ENCODE data around the gene KCNJ2. TPM values are rescaled to one million over a fixed set of nuclear protein-coding genes. Genes with fewer than 3 reads are reported as not detected.

KCNJ2 gene
- total RNA-seq = 1 to 10 TPM; 2.4 to 8.8 (median 6.6) TPM

DNA sequence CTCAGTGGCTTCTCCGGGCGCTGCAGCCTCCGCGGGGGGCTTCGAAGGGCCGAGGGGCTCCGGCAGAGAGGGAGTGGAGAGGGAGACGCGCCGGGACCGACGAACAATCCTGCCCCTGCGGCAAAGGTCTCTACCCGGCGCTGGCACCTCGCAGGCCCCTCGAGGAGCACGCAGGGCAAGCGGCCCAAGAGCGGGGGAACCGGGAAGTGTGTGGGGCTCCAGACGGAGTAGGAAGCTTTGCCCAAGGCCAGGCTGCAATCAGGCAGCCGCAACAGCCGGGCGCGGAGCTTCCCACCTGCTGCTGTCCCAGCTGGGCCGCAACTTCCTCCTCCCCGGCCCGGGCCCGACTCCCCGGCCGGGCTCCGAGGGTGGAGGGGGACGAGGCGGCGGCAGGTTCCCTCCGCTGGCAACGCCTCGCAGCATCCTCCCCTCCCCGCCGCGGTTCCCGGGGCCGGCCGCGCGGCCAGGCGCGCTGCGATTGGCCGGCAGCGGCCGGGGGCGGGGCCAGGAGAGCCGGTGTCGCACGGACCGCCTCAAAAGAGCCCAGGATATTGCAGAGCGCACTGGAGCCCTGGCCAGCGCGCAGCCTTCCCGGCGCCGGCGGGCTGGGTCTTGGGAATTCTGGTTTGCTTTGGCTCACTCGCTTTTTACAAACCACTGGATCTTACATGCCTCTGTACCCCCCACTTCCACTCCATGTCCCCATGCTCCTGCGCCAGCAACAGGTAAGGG is at the start of gene KCNJ2:
KCNJ2 (plus strand) TSS at position 556 of the 732 bp plus-strand sequence. CDS start 5,508 bp downstream, outside the sequence.
- intact Hi-C loops (cut with DNase I; ENCODE audit: low total_unique reads) = no loop called here

DNA sequence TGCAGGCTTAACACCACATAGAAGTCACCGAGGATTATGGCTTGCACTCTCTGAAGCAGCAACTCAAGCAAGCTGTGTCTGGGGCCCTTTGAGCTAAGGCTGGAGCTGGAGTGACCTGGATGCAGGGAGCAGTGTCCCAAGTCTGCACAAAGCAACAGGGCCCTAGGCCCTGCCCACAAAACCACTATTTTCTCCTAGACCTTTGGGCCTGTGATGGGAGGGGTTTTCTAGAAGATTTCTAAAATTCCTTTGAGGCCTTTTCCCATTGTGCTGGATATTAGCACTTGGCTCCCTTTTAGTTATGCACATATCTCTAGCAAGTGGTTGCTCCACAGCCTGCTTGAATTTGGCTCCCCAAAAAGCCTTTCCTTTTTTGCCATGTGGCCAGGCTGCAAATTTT is 49.8 kb upstream of the KCNJ2 start:
- H3K9me3 ChIP-seq = peaks cover 0 to 7% of the 10 kb centered on the region in 2 donors
- intact Hi-C loops (cut with DNase I; ENCODE audit: low total_unique reads) = no loop called here
- no peaks in the 10 kb centered on the region for H3K36me3 ChIP-seq
- TF ChIP-seq POLR2A (IDR thresholded peaks at IDR 0.05) (no peak), POLR2AphosphoS5 (IDR thresholded peaks at IDR 0.05) (no peak)
- TF ChIP-seq, protein P1, sequence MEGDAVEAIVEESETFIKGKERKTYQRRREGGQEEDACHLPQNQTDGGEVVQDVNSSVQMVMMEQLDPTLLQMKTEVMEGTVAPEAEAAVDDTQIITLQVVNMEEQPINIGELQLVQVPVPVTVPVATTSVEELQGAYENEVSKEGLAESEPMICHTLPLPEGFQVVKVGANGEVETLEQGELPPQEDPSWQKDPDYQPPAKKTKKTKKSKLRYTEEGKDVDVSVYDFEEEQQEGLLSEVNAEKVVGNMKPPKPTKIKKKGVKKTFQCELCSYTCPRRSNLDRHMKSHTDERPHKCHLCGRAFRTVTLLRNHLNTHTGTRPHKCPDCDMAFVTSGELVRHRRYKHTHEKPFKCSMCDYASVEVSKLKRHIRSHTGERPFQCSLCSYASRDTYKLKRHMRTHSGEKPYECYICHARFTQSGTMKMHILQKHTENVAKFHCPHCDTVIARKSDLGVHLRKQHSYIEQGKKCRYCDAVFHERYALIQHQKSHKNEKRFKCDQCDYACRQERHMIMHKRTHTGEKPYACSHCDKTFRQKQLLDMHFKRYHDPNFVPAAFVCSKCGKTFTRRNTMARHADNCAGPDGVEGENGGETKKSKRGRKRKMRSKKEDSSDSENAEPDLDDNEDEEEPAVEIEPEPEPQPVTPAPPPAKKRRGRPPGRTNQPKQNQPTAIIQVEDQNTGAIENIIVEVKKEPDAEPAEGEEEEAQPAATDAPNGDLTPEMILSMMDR (IDR thresholded peaks at IDR 0.05) = no peak
- H3K4me3 ChIP-seq = no peak overlapping the region
- DNase-seq (ENCODE audit: low spot score in 2 of 2) = no peak
- no peaks in the 10 kb centered on the region for H3K27me3 ChIP-seq
- H3K27ac ChIP-seq = no peak overlapping the region
- no peaks in the 10 kb centered on the region for H3K4me1 ChIP-seq

More for the DNA sequence above, at the start of gene KCNJ2:
- no peaks in the 10 kb centered on the region for H3K9me3 ChIP-seq
- H3K27ac ChIP-seq = peak within 1 kb of the TSS; percentile 76 to 89
- no peaks in the 10 kb centered on the region for H3K4me1 ChIP-seq
- peak within 1 kb of the TSS; percentile 65 to 82 (median 67) for H3K4me3 ChIP-seq
- peak; percentile 77 to 84 for DNase-seq (ENCODE audit: low spot score in 2 of 2)
- H3K36me3 ChIP-seq = no peaks in the 10 kb centered on the region
- peaks cover 0 to 31% of the 10 kb centered on the region in 2 donors for H3K27me3 ChIP-seq
- TF ChIP-seq, protein P1 (IDR thresholded peaks at IDR 0.05) = no peak
- TF ChIP-seq POLR2AphosphoS5 (IDR thresholded peaks at IDR 0.05) = peak in 2 of 3 donors; percentile 4 to 21

DNA sequence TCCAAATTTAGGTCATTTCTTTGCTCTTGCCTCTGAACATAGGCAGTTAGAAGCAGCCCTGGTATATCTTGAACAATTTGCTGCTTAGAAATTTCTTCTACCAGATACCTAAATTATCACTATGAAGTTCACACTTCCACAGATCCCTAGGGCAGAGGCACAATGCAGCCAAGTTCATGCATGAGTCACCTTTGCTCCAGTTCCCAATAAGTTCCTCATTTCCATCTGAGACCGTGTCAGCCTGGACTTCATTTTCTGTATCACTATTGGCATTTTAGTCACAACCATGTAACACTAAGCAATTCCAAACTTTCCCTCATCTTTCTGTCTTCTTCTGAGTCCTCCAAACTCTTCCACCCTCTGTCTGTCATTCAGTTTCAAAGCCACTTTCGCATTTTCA is 49.3 kb upstream of the KCNJ2 start:
- Histone ChIP-seq H3K4me3 (no peak overlapping the region), H3K36me3 (no peaks in the 10 kb centered on the region), H3K9me3 (peaks cover 0 to 7% of the 10 kb centered on the region in 2 donors), H3K27me3 (no peaks in the 10 kb centered on the region), H3K4me1 (no peaks in the 10 kb centered on the region), H3K27ac (no peak overlapping the region)
- no peak for DNase-seq (ENCODE audit: low spot score in 2 of 2)
- intact Hi-C loops (cut with DNase I; ENCODE audit: low total_unique reads) = no loop called here
- TF ChIP-seq, protein P1 (IDR thresholded peaks at IDR 0.05) = no peak
- TF ChIP-seq POLR2A (IDR thresholded peaks at IDR 0.05) (no peak), POLR2AphosphoS5 (IDR thresholded peaks at IDR 0.05) (no peak)

DNA sequence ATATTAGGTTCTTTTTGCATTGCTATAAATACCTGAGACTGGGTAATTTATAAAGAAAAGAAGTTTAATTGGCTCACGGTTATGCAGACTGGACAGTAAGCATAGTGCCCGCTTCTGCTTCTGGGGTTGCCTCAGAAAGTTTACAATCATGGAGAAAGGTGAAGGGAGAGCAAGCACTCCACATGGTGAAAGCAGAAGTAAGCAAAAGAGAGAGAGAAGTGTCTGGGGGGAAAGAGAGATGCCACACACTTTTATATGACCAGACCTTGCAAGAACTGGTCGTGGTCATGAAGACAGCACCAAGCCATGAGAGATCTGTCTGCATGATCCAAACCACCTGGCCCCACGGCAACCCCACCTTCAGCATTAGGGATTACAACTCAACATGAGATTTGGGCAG is 48.9 kb upstream of the KCNJ2 start:
- TF ChIP-seq, protein P1 (IDR thresholded peaks at IDR 0.05) = no peak
- no peak for TF ChIP-seq POLR2A (IDR thresholded peaks at IDR 0.05)
- TF ChIP-seq POLR2AphosphoS5 (IDR thresholded peaks at IDR 0.05) = no peak
- Histone ChIP-seq H3K4me1 (no peaks in the 10 kb centered on the region), H3K27ac (no peak overlapping the region), H3K9me3 (peaks cover 0 to 7% of the 10 kb centered on the region in 2 donors), H3K36me3 (no peaks in the 10 kb centered on the region), H3K4me3 (no peak overlapping the region), H3K27me3 (no peaks in the 10 kb centered on the region)
- DNase-seq (ENCODE audit: low spot score in 2 of 2) = no peak
- intact Hi-C loops (cut with DNase I; ENCODE audit: low total_unique reads) = no loop called here

DNA sequence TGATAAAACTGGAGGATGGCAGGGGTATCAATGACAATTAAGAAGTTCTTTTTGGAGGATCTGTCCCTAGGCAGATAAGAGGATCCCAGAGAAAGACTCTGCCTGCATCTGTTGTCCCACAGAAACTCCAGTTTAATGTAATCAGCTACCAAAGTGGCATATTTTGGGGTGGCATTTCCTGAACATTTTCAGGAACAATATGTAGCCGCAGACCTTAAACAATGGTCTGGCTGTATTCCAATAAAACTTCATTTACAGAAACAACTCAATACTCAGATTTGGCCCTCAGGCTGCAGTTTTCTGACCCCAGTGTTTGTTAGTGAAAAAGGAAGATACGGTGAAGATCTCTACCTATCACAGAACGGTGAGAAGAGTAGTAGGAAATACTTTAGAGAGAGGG is 48.2 kb upstream of the KCNJ2 start:
- H3K27ac ChIP-seq = no peak overlapping the region
- DNase-seq (ENCODE audit: low spot score in 2 of 2) = no peak
- no peak overlapping the region for H3K4me3 ChIP-seq
- H3K4me1 ChIP-seq = no peaks in the 10 kb centered on the region
- intact Hi-C loops (cut with DNase I; ENCODE audit: low total_unique reads) = no loop called here
- TF ChIP-seq POLR2AphosphoS5 (IDR thresholded peaks at IDR 0.05) = no peak
- no peak for TF ChIP-seq POLR2A (IDR thresholded peaks at IDR 0.05)
- TF ChIP-seq, protein P1 (IDR thresholded peaks at IDR 0.05) = no peak
- H3K9me3 ChIP-seq = peaks cover 0 to 7% of the 10 kb centered on the region in 2 donors
- H3K36me3 ChIP-seq = no peaks in the 10 kb centered on the region
- no peaks in the 10 kb centered on the region for H3K27me3 ChIP-seq
